Measurements from ENCODE around the gene PRKAA1.
"Not testable (repeated sequence)": the region's sequence is repeated elsewhere in the genome, so short reads cannot be mapped to it uniquely, and the experiment has no call there.

Gene PRKAA1

DNA sequence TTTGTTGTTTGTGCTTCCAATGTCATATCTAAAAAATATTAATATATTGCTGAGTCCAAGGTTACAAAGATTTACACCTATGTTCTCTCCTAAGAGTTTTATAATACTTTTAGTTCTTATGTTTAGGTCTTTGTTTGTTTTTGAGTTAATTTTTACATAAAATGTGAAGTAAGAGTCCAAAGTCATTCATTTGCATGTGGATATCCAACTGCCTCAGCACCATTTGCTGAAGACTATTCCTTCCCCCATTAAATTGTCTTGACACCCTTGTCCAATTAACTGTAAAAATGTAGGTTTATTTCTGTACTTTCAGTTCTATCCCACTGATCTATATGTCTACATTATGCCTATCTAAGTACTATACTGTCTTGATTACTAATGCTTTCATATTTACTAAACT lies 78.1 kb downstream of the PRKAA1 start:
- DNase-seq, result no peak

DNA sequence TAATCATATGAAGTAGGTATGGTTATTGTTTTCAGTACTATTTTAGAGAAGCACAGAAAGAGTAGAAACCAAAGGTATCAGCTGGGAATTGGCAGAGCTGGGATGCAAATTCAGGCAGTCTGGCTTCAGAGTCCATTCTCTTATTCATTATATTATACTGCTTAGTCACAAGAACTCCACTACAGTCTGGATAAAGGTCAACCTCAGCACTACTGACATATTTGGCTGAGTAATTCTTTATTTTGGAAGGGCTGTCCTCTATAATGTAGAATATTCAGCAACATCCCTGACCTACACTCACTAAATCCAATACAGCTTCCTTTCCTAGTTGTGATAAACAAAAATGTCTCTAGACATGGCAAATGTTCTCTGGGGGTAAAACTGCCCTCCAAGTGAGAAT lies 80.9 kb downstream of the PRKAA1 start:
- DNase-seq, result no peak

DNA sequence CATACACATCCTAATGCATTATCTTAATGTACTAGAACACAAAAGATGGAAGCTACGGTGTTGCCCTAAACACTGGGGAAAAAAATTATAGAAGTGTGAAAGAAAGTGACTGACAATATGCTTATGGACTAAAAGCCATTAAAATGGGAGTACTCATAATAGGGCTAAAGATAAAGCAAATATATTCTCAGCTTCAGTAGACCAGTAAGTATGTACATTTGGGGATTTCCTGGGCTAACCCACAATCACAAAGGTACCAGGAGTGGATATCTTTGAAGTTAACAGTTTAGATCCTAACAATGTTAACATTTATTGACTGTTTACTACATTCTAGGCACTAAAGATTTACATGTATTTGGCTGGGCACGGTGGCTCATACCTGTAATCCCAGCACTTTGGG lies 81.6 kb downstream of the PRKAA1 start:
- no peak for DNase-seq

DNA sequence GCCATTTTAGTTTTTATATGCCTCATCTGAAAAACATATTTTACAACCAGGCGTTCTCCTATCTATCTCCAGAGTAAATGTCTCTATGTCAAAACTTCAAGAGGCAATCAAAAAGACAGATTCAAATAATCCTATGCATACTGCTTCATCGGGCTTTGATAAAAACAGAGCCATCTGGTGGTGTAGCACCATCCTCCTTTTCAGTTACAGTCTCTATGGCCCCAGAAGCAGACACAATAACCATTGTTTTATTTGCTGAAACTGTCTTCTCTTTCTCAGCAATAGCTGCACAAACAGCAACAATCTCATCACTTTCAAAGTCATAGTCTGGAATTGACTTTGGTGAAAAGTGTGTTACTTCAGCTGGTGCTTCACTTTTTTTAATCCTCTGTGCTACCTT lies 82.2 kb downstream of the PRKAA1 start:
- DNase-seq, result no peak

DNA sequence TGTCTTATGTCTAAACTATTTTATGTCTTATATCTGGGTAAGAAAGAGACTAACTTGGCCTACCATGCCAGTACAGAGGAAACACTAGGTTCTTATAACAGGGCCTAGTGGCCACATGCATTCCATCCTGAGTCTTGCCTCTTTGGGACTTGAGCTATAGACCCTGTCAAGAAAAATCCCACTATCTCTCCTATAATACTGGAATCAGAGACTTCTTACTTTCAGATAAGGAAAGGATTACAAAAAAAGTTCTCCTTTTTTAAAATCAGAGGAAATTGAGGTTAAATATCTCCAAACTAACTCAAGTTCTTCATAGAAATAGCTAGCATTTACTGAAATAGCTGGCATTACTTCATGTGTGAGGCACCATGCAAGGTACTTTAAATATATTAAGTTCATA lies 84.2 kb downstream of the PRKAA1 start:
- DNase-seq, result no peak

DNA sequence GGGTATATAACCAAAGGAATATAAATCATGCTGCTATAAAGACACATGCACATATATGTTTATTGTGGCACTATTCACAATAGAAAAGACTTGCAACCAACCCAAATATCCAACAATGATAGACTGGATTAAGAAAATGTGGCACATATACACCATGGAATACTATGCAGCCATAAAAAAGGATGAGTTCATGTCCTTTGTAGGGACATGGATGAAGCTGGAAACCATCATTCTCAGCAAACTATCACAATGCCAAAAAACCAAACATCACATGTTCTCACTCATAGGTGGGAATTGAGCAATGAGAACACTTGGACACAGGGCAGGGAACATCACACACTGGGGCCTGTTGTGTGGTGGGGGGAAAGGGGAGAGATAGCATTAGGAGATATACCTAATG lies 87.6 kb downstream of the PRKAA1 start:
- DNase-seq, result not testable (repeated sequence)

Data from T-helper 9 cell (primary cell).